ENCODE measurements around the gene KLF3. TPM values are rescaled to one million over a fixed set of nuclear protein-coding genes. Genes with fewer than 3 reads are reported as not detected.

Gene KLF3
- total RNA-seq, 1 donor from 2014 or later, result 56.9 TPM

GRCh38 chr4:38654273-38654672, 9.7 kb upstream of the KLF3 start:
- DNase-seq (ENCODE audit: extremely low read depth, low read depth, low spot score), result no peak

- no peak for DNase-seq (ENCODE audit: extremely low read depth, low read depth, low spot score)
These were observed 7.9 kb upstream of the KLF3 start for GRCh38 chr4:38656111-38656510.

GRCh38 chr4:38659346-38659745, 4.7 kb upstream of the KLF3 start:
- DNase-seq (ENCODE audit: extremely low read depth, low read depth, low spot score), result no peak

- DNase-seq (ENCODE audit: extremely low read depth, low read depth, low spot score), result no peak
These were observed 3.2 kb upstream of the KLF3 start for GRCh38 chr4:38660838-38661237.

- DNase-seq (ENCODE audit: extremely low read depth, low read depth, low spot score), result no peak
These were observed 2.6 kb upstream of the KLF3 start for GRCh38 chr4:38661371-38661770.

DNA sequence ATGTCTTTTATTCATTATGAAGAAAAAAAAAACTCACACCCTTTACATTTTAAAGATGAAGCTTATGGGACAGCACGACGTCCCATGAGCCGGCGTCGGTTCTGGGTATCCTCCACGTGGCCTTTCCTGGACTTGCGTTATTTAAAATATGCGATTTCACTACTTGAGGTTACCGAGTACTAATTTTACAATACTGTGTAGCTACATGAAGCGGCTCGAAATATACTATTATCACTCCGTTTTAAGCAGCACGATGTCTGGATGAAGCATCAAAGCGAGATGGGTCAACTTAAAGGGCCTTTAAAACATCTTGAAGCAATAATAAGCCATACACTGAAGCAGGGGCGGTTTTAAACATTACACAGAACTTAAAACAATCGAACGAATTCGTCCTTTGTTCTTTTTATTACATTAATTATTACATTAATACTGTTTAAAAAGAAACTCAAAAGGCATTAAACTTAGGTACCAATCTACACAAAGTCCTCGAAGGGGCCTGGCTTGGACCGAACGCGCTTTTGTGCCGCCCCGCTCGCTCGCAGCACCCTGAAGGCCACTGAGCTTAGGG, 1.4 kb upstream of the KLF3 start:
- DNase-seq (ENCODE audit: extremely low read depth, low read depth, low spot score), result no peak

DNA sequence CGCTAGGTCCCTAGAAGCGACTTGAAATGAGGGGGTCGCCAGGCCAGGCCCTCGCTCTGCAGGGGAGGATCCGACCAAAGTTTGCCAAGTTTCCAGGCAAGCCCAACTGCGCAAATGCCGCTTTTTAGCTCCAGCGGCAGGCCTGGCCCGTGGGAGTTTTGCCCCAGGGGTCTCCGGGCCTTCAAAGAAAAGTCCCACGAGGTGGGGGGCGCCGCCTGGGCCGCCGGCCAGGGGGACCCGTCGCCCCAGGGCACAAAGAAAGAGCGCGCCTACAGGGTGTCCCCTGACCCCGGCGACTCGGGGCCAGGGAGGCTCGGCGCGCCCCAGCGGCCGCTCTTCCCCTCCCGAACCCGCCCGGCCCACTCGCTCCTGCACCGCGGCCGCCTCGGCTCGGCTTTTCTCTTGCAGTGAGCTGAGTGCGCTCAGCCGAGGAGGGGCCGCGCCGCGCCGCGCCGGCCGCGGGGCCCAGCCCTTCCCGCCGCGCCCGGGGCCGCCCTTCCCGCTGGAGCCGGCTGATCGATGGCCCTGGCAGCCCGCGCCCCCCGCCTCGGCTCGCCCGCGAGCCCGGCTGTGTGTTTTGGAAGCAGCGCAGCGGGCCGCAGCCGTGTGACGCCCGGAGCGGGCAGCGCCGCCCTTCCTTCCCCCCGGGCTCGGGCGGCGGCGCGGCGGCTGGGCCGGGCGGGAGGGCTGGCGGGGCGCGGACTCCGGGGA, 754 bp upstream of the KLF3 start:
- DNase-seq (ENCODE audit: extremely low read depth, low read depth, low spot score), result no peak

- DNase-seq (ENCODE audit: extremely low read depth, low read depth, low spot score), result no peak
These were observed 855 bp downstream of the KLF3 start for GRCh38 chr4:38664706-38665401.

GRCh38 chr4:38665551-38666411, 1.8 kb downstream of the KLF3 start:
- no peak for DNase-seq (ENCODE audit: extremely low read depth, low read depth, low spot score)

GRCh38 chr4:38666766-38667084, 2.7 kb downstream of the KLF3 start:
- DNase-seq (ENCODE audit: extremely low read depth, low read depth, low spot score), result no peak

GRCh38 chr4:38667085-38667893, 3.3 kb downstream of the KLF3 start:
- DNase-seq (ENCODE audit: extremely low read depth, low read depth, low spot score), result peak; percentile 99

GRCh38 chr4:38668203-38668971, 4.4 kb downstream of the KLF3 start:
- DNase-seq (ENCODE audit: extremely low read depth, low read depth, low spot score), result no peak

- DNase-seq (ENCODE audit: extremely low read depth, low read depth, low spot score), result no peak
These were observed 5.2 kb downstream of the KLF3 start for GRCh38 chr4:38669208-38669607.

DNA sequence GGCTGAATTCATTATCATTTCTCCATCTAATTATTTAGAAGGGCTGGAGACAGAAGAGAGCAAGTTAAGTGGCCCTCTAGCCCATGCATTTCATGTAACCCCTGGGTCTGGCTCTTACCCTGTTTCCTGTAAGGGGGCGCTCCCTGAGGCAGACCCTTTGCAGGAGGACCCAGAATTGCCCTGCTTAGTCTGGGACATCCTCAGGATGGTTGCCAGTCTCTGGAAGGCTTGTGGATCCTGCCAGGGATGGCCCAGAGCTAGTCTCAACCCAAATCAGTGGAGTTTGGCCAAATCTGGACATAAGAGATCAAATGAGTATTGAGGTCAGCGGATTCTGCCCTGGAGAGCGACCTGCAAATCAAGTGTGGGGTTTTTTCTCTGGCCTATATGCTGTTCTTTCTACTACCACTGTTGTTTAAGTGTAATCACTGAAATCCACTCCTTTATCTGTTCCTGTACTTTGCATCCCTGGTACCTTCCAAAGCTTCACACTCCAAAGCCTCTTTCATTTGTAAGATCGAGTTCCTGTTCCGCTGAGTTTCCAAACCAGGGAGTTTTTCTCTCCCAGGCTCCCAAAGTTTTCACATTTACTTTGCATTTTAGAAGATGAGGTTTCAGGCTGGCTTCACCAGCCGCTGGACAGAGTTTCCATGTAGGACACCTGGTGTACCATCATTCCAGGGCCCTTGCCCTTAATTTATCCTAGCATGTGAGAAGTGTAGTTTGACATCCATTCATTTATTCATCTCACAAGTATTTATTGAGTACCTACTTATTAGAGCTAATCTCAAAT, 6.3 kb downstream of the KLF3 start:
- DNase-seq (ENCODE audit: extremely low read depth, low read depth, low spot score), result no peak

DNA sequence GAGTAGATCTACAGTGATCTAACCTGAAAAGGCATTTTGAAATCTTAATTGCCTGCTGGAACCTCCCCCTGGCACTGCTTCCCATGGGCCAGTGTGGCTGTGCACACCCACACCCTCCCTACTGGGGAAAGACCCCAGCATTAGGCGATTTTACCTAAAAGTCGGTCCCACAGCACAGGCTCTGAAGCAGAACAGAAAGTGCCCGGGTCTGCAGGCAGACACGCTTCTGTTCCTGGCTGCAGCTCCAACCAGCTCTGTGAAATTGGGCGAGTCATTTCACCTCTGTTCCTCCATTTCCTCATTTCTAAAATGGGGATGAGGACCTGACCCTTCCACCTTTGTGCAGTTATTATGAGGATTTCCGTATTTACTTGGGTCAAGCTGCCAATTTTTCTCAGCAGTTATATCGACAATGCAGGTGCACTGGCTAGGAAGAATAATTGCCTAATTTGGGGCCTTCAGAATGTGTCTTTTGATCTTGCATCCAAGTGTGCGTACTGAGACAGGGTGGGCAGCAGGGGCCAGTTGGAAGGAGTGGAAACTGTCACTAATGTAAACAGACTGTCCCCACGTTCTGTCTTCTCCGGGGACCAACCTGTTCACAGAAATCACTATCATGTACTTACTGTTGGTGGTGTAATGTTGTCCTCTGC, 7.1 kb downstream of the KLF3 start:
- no peak for DNase-seq (ENCODE audit: extremely low read depth, low read depth, low spot score)

- no peak for DNase-seq (ENCODE audit: extremely low read depth, low read depth, low spot score)
These were observed 7.6 kb downstream of the KLF3 start for GRCh38 chr4:38671592-38671940.

DNA sequence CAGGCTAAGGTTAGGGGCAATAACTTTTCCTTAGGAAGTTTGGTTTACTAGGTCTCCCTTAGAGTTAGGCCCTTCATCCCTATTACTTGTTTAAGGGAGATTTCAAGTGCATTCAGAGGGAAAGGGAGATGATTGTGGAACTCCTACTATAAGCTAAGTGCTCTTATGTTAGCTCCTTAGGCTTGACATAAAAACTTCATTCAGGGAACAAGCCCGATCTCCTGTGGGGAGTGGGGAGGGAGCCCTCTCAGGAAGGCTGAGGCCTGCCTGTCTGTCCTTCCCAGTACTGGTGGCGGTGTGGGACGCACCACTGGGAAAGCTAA, 8.0 kb downstream of the KLF3 start:
- no peak for DNase-seq (ENCODE audit: extremely low read depth, low read depth, low spot score)

DNA sequence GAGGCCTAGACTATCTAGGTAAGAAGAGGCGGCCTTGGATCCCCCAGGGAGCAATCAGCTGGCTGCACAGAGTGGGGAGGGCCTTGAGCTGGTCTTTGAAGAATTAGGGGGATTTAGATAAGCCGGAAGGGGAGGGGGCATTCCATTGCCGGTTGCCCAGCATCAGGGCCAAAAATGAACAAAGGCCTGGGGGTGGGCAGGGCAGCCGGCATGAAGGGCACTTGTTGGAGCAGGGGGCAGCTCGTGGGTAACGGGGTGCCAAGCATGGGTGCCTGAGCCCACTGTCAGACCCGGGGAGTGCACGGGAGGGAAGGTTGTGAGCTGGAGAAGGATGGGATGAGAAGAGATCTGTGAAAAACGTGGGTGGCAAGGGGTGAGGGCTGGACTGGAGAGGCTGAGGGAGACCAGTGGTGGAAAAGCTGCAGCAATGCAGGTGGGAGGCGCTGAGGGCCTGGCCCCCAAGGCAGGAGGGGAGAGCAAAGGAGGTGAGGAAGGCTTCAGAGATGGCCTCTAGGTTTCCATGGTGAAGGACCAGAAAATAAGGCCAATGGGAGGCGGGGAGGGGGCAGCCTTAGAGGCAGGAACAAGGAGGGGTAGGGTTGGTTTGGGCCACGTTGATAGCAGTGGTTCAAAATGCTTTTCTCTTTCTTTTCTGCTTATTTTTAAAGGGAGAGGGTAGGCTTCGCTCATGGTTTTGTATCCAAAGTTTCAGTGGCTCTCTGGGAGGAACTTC, 8.6 kb downstream of the KLF3 start:
- DNase-seq (ENCODE audit: extremely low read depth, low read depth, low spot score), result no peak
